Activated naive CD8-positive, alpha-beta T cell treated with anti-CD3 and anti-CD28 coated beads, Interleukin-2, amount 50 U/mL, for 16 hours (primary cell): Measurements from ENCODE around the gene GALNT17.
A peak's percentile ranks its signal among the peaks of the same experiment; 100 is the strongest.
"Not testable (repeated sequence)": the region's sequence is repeated elsewhere in the genome, so short reads cannot be mapped to it uniquely, and the experiment has no call there.

Experiments used
- DNase-seq: peaks from one replicate; pipeline ENCODE4 v3.0.0-alpha.2; 2020; ENCODE audit warnings: low read depth, low spot score

The GALNT17 gene

GRCh38 chr7:71733107-71733870 lies 601.3 kb downstream of the GALNT17 start:
- peak; percentile 27 for DNase-seq

- no peak for DNase-seq
Measured at GRCh38 chr7:71735961-71736556, 604.1 kb downstream of the GALNT17 start.

- DNase-seq = not testable (repeated sequence)
Measured at GRCh38 chr7:71737931-71738540, 606.1 kb downstream of the GALNT17 start.

- DNase-seq = no peak
Measured at GRCh38 chr7:71739520-71740173, 607.7 kb downstream of the GALNT17 start.

GRCh38 chr7:71740174-71740560 lies 608.2 kb downstream of the GALNT17 start:
- DNase-seq = no peak

GRCh38 chr7:71746006-71746405 lies 614.1 kb downstream of the GALNT17 start:
- no peak for DNase-seq

GRCh38 chr7:71750290-71750689 lies 618.3 kb downstream of the GALNT17 start:
- no peak for DNase-seq

- no peak for DNase-seq
Measured at GRCh38 chr7:71752171-71752935, 620.4 kb downstream of the GALNT17 start.

GRCh38 chr7:71753236-71753635 lies 621.3 kb downstream of the GALNT17 start:
- DNase-seq = no peak

GRCh38 chr7:71753956-71754664 lies 622.2 kb downstream of the GALNT17 start:
- DNase-seq = no peak

GRCh38 chr7:71754828-71755227 lies 622.9 kb downstream of the GALNT17 start:
- no peak for DNase-seq

GRCh38 chr7:71761336-71761735 lies 629.4 kb downstream of the GALNT17 start:
- no peak for DNase-seq
